Hepatocyte (in vitro differentiated cells): Measurements from ENCODE around the gene ROBO1. TPM values are rescaled to one million over a fixed set of nuclear protein-coding genes. Genes with fewer than 3 reads are reported as not detected.

Experiments used
- DNase-seq: peaks from one replicate; pipeline ENCODE4 v3.0.0-alpha.2; 2016; ENCODE audit warnings: low spot score
- H2AFZ ChIP-seq: fragments of 200-600 bp; sonication (generic); 2 replicates; pipeline ENCODE4 v1.6.0; 2016; ENCODE audit warnings: antibody characterized with exemption, mild to moderate bottlenecking
- H3K27ac ChIP-seq: fragments of 200-600 bp; sonication (generic); 2 replicates; pipeline ENCODE4 v1.5.1; 2016; ENCODE audit warnings: mild to moderate bottlenecking
- H3K27me3 ChIP-seq: fragments of 200-600 bp; sonication (generic); 2 replicates; pipeline ENCODE4 v1.6.1; 2016
- H3K36me3 ChIP-seq: fragments of 200-600 bp; sonication (generic); replicated peaks from 2 replicates; pipeline ENCODE4 v1.5.1; 2016; ENCODE audit warnings: low read depth; ENCODE audit not compliant: insufficient read depth
- H3K4me1 ChIP-seq: fragments of 200-600 bp; sonication (generic); 2 replicates; pipeline ENCODE4 v1.5.1; 2016; ENCODE audit warnings: mild to moderate bottlenecking, moderate library complexity; ENCODE audit not compliant: insufficient read depth
- H3K4me2 ChIP-seq: fragments of 200-600 bp; sonication (generic); 2 replicates; pipeline ENCODE4 v1.6.0; 2016
- H3K4me3 ChIP-seq: fragments of 200-600 bp; sonication (generic); 2 replicates; pipeline ENCODE4 v1.5.1; 2016; ENCODE audit warnings: mild to moderate bottlenecking
- H3K79me2 ChIP-seq: fragments of 200-600 bp; sonication (generic); 2 replicates; pipeline ENCODE4 v1.6.0; 2017; ENCODE audit warnings: mild to moderate bottlenecking
- H3K9me2 ChIP-seq: fragments of 200-600 bp; sonication (generic); replicated peaks from 2 replicates; pipeline ENCODE4 v1.6.0; 2017; ENCODE audit warnings: mild to moderate bottlenecking; ENCODE audit not compliant: insufficient read depth
- H3K9me3 ChIP-seq: fragments of 200-600 bp; sonication (generic); 2 replicates; pipeline ENCODE4 v1.5.1; 2016; ENCODE audit warnings: low read depth, mild to moderate bottlenecking
- H4K20me1 ChIP-seq: fragments of 200-600 bp; sonication (generic); 2 replicates; pipeline ENCODE4 v1.6.0; 2016; ENCODE audit warnings: mild to moderate bottlenecking; ENCODE audit not compliant: insufficient read depth, poor library complexity, severe bottlenecking
- CTCF ChIP-seq: fragments of 200-600 bp; sonication (generic); IDR thresholded peaks from 2 replicates; pipeline ENCODE4 v1.5.1; 2016; ENCODE audit warnings: antibody characterized with exemption, mild to moderate bottlenecking; ENCODE audit not compliant: poor library complexity
- EZH2 ChIP-seq: fragments of 200-600 bp; sonication (generic); IDR thresholded peaks from 2 replicates; pipeline ENCODE4 v1.6.1; 2016; ENCODE audit warnings: antibody characterized with exemption, mild to moderate bottlenecking, borderline replicate concordance
- EZH2phosphoT487 ChIP-seq: fragments of 200-600 bp; sonication (generic); IDR thresholded peaks from one replicate; pipeline ENCODE4 v1.6.1; 2018; ENCODE audit warnings: antibody characterized with exemption, mild to moderate bottlenecking, low read depth, moderate library complexity; ENCODE audit not compliant: unreplicated experiment, severe bottlenecking
- WGBS: methylation state at CpG from one replicate; pipeline ENCODE4 v1.1.6; 2016; ENCODE audit warnings: low lambda C conversion rate; ENCODE audit errors: missing lambda C conversion rate; 5-methylcytosine and 5-hydroxymethylcytosine counted together
- polyA plus RNA-seq: library from polyadenylated mRNA; unstranded; fragments of >200 nt; fragmentation: Nextera tagmentation; extraction: Ambion mirVana; gene quantifications from 2 replicates; pipeline ENCODE4 v1.2.1, GENCODE V29; 2016
- total RNA-seq: library from RNA; depleted of rRNA; stranded (reverse); fragments of >200 nt; gene quantifications from 2 replicates; pipeline ENCODE4 v1.2.3, GENCODE V29; 2014

The ROBO1 gene
- total and polyA plus RNA-seq, 2 experiments from 2014 or later: 13.6 to 44.3 TPM

GRCh38 chr3:79564192-79564591 lies 203.6 kb downstream of the ROBO1 start:
- H2AFZ ChIP-seq: no peak overlapping the region
- no peaks in the 10 kb centered on the region for H3K9me2 ChIP-seq
- H3K27me3 ChIP-seq: no peaks in the 10 kb centered on the region
- WGBS: 72% methylated on average over 1 of the region's 1 CpG
- no peaks in the 10 kb centered on the region for H3K4me1 ChIP-seq
- no peak for TF ChIP-seq EZH2phosphoT487
- TF ChIP-seq EZH2: no peak
- no peak for TF ChIP-seq CTCF
- no peaks in the 10 kb centered on the region for H3K9me3 ChIP-seq
- DNase-seq: no peak
- no peaks in the 10 kb centered on the region for H4K20me1 ChIP-seq
- H3K4me2 ChIP-seq: no peak overlapping the region
- no peak overlapping the region for H3K4me3 ChIP-seq
- no peaks in the 10 kb centered on the region for H3K36me3 ChIP-seq
- no peak overlapping the region for H3K27ac ChIP-seq
- H3K79me2 ChIP-seq: no peaks in the 10 kb centered on the region

- no peak overlapping the region for H3K4me2 ChIP-seq
- H3K36me3 ChIP-seq: no peaks in the 10 kb centered on the region
- H3K27ac ChIP-seq: no peak overlapping the region
- no peak overlapping the region for H2AFZ ChIP-seq
- WGBS: 74% methylated on average over 4 of the region's 4 CpGs
- DNase-seq: no peak
- no peak overlapping the region for H3K4me3 ChIP-seq
- no peaks in the 10 kb centered on the region for H3K4me1 ChIP-seq
- H3K9me3 ChIP-seq: no peaks in the 10 kb centered on the region
- H4K20me1 ChIP-seq: no peaks in the 10 kb centered on the region
- no peaks in the 10 kb centered on the region for H3K79me2 ChIP-seq
- H3K9me2 ChIP-seq: no peaks in the 10 kb centered on the region
- no peaks in the 10 kb centered on the region for H3K27me3 ChIP-seq
- TF ChIP-seq EZH2: no peak
- TF ChIP-seq EZH2phosphoT487: no peak
- TF ChIP-seq CTCF: no peak
Measured at GRCh38 chr3:79560698-79561097, 207.1 kb downstream of the ROBO1 start.

GRCh38 chr3:79558943-79559342 lies 208.9 kb downstream of the ROBO1 start:
- WGBS: 83% methylated on average over 6 of the region's 6 CpGs

More at GRCh38 chr3:79558943-79559342, 208.9 kb downstream of the ROBO1 start:
- Histone ChIP-seq H3K27ac (no peak overlapping the region), H3K4me3 (no peak overlapping the region), H3K36me3 (no peaks in the 10 kb centered on the region), H3K4me2 (no peak overlapping the region), H3K27me3 (no peaks in the 10 kb centered on the region), H3K79me2 (no peaks in the 10 kb centered on the region), H2AFZ (no peak overlapping the region), H3K9me2 (no peaks in the 10 kb centered on the region), H3K4me1 (no peaks in the 10 kb centered on the region), H4K20me1 (no peaks in the 10 kb centered on the region), H3K9me3 (no peaks in the 10 kb centered on the region)
- DNase-seq: no peak
- TF ChIP-seq EZH2 (no peak), CTCF (no peak), EZH2phosphoT487 (no peak)
